GM20431 (cell line): Measurements from ENCODE around the gene GABRB3.
"Not testable (repeated sequence)": the region's sequence is repeated elsewhere in the genome, so short reads cannot be mapped to it uniquely, and the experiment has no call there.

Source experiments
- in situ Hi-C: fragments of 300-500 bp; cut with MseI, MboI; formaldehyde crosslinking; loops from one replicate; pipeline ENCODE4 v1.15.0; 2020; ENCODE audit warnings: low sequenced_read_pairs; ENCODE audit not compliant: unreplicated experiment

The GABRB3 gene

DNA sequence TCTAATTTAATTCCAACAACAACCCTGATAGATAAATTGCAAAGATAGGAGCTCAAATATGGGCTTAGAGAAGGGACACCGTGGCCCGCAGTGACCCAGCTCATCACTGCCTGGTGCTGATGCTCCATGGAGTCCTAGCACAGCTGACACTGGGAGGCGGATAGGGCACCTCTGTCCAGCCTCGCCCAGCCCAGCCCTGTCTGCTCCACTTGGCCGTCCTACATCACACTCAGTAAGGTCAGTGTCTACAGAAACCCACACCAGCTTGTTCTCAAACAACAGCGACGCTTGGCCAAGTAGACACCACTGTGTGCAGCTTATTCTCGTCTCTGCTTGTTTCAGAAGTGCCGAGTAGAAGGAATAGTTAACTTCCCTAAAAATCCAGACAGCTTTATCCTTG, 33.9 kb downstream of the GABRB3 start:
- in situ Hi-C loops: no loop called here

DNA sequence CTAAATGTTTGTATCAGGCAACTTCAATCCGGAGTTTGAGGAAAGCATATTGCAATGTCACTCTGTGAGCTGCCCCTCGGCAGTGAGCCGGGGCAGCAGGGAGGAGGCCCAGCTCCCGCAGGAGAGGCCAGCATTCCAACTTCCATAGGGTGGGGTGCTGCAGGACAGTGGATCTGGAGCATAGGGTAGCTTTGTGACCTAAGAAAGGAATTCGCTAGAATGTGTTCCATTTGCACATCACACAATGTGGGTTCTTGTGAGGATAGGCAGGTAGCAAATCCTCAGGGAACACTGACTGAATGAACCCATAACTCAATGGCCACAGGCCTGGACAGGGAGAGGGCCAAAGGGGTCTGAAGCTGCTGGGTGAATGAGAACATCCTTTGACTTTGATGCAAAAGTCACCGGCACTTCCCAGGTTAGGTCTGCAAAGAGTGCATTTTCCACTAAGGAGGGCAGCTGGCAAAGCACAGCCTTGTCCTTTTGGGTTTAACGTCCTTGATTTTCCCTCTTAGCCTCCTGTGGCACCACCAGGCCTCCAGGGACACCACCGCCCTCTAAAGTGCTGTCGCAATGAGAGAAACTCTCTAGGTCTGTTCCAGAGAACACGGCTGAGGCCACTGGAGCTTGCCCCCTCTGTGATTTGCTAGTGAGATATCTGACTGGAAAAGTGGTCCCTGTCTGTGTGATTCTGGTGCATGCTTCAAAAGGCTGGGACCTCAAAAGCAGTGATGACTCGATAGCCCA, 36.2 kb downstream of the GABRB3 start:
- in situ Hi-C loops: no loop called here

DNA sequence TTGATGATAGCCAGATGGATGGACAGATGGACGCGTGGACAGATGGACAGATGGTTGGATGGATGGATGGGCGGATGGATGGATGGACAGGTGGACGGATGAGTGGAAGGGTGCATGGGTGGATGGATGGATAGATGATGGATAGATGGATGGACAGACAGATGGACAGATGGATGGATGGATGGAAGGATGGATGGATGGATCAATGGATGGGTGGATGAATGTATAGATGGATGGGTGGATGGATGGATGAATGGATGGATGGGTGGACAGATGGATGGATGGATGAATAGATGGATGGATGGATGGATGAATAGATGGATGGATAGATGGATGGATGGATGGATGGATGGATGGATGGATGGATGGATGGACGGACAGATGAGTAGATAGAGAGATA, 40.9 kb downstream of the GABRB3 start:
- in situ Hi-C loops: no loop called here

DNA sequence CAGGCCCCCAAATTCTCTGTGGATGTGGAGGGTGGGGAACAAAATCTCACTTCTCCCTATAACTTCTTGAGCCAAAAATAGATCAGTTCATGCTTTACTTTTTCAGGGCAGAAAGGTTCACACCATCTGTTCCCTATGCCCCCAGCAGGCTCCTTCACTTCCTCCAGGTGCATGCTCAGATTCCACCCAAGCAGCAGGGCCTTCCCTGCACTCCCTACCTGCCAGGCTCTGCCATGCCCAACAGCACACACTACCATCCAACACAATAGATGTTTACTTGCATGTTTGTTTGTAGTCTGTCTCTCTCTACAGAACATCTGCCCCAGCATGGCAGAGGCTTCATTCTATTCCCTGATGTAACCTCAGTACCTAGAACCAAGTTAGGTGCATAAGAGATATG, 43.3 kb downstream of the GABRB3 start:
- in situ Hi-C loops: no loop called here

DNA sequence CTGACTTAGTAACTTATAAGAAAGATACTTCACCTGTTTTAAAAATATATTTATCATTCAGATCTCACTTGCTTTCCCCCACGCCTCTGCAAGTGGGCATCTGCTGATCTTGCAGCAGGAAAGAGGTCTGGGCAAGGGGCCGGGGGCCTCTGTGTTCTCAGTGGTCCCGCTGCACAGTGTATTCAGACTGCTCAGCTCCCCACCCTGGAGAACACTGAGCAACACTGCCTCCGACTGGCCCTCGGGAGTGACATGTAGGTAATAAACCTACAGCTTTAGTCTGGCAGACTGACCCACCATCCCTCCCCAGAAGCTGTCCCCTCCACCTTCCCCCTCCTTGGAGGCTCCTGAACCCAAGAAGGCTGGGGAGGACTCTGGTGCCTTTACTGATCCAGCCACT, 43.8 kb downstream of the GABRB3 start:
- in situ Hi-C loops: no loop called here

DNA sequence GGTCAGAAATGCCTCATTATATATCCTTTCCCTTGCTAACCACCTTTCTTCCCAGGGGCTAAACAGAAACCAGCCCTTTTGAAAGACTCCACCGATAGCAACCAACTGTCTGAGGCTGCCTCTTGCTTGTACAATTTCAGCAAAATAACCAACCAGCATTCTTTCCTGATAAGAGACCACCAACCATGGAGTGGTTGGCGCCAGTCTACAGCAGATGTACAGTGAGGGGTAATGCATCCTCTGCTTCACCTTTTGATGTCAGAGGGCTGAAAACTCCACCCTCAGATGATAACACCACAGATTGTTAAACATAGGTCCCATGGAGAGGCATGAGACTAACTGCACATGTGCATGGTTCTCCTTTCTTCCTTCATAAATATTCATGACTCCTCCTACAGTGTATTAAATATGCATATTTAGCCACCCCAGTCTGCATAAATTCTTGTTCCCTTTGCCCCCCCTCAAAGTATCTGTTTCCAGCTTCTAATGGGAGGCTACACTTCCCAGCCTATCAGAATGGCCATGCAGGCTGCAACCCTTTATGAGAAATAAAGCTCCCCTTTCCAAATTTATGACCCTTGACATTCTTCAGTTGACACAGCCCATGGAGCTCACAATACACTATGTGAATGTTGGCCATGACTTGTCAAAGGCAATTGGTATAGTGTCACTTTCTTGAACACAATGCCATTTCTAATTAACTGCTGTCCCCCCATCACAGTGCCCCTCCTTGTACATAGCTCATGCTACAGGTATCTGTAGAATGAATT, 48.3 kb downstream of the GABRB3 start:
- in situ Hi-C loops: no loop called here

DNA sequence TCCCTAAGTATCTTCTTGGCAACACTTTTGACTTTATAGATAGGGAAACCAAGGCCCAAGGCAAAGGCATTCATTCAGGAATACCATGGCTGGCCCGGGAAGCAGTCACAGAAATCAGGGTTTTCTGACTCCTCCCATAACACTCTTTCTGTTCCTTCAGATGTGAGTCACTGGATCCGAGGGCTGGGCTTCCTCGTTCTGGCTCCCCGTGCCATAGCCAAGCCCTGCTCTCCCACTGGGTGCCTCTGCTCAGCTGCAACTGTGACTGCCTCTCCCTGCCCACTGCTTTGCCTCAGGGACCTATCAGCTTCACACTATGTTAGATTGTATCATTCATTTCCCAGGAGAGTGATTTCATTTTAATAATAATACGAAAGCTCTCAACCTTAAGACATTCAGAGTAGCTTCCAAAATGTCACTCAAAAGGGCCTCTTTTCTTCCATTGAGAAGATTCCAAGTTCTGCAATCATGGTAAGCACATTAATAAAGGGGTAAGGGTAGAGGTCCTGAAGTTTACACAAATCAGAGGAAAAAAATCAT, 50.2 kb downstream of the GABRB3 start:
- in situ Hi-C loops: no loop called here

DNA sequence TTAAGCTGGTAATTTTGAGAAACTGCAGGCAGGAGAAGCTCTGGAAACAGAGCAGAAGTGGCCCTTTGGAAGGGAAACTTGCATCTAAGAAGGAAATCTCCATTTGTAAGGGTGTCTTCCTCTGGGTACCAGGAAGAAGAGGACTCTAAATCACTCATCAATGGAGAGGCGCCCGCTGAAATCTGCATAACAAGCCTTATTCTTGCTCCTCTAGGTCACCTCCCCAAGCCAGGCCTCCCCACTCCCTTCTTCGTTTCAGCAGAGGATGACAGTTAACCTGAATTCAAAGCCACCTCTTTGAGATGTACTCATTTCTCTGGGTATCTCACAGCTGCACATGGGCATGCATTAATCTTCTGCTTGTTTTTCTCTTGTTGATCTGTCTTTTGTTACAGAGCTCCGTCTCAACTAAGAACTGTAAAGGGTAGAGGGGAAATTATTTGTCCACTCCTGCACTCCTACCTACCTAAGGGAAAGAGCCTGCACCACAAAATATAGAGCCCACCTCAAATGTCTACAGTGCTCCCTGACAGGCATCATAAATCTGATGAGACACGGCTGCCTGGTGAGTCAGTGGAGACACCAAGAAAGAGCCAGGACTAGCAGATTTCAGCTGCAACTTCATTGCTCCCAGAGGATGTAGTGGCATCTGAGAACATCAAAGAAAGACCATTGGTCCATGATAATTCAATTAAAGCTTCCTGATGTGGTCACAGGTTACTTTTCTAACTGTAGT, 51.5 kb downstream of the GABRB3 start:
- in situ Hi-C loops: no loop called here

DNA sequence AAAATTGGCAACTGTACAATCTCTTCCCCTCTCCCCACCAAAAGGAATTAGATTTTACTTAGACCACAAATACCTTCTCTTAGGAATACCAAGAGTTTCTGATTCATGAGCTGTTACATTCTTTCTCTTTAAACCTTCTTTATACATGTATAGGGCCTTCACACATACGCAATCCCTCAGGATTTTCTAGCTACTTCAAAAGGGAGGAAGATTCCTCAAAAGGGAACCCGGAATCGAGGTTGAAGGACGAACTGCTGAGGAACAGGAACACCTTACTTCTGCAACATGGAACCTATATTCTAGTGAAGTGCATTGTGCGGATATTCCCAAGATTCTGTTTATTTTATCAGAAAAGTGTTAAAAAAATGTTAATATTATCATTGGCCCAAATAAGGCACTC, 52.3 kb downstream of the GABRB3 start:
- in situ Hi-C loops: no loop called here

DNA sequence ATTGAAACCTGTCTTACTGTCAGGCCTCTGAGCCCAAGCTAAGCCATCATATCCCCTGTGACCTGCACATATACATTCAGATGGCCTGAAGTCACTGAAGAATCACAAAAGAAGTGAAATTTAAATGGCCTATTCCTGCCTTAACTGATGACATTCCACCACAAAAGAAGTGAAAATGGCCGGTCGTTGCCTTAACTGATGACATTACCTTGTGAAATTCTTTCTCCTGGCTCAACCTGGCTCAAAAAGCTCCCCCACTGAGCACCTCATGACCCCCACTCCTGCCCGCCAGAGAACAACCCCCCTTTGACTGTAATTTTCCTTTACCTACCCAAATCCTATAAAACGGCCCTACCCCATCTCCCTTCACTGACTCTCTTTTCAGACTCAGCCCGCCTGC, 53.0 kb downstream of the GABRB3 start:
- in situ Hi-C loops: not testable (repeated sequence)

DNA sequence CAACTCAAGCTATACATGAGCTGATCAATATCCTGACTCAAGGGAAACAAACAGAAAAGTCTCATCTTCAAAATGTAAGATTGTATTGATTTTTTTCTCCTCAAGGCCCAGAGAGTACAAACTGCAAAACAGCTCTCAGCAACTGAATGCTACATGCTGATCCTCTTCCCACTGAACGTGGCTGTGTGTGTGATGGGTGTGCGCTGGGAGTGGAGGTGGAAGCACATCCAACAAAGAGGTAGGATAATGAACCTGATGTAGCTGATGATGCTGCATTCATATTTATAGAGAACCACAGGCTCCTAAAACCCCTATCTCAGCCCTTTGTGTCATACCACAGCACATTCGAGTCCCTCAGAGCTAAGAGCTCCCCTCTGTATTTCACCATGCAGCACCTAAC, 56.8 kb downstream of the GABRB3 start:
- in situ Hi-C loops: no loop called here

DNA sequence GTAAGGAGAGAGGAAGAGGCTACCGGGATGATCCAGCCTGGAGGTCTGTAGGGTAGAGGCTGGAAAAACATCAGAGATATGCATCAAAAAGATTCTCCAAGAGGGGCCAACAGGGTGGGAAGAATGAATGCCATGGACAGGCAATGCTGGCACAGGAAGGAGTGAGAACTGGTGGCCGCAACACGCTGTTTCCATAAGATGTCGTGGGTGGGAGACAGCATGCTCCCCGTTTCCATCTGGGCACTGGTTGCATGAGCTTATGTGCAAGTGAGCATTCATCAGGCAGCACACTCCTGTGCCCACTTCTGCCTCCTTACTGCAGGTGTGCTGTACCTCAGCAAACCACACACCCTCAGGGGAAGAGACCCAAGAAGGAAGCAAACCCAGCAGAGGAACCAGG, 59.4 kb downstream of the GABRB3 start:
- in situ Hi-C loops: no loop called here

DNA sequence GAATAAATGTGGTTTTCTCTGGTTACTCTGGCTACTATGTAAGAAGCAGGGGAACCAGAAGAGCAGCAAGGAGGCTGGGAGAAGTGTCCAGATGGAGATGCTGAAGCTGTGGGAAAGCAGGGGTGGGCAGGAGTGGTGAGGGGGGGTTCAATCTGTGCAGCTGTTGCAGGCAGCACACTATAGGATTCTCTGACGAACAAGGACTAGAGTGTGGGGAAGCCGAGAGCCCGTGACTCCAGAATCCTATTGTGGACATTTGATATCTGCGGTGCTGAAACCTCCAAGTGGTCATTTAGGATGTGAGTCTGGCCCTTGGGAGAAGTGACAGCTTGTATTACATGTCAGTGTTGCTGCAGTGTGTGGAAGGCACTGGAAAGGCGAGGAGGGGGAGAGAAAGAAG, 60.5 kb downstream of the GABRB3 start:
- in situ Hi-C loops: no loop called here

DNA sequence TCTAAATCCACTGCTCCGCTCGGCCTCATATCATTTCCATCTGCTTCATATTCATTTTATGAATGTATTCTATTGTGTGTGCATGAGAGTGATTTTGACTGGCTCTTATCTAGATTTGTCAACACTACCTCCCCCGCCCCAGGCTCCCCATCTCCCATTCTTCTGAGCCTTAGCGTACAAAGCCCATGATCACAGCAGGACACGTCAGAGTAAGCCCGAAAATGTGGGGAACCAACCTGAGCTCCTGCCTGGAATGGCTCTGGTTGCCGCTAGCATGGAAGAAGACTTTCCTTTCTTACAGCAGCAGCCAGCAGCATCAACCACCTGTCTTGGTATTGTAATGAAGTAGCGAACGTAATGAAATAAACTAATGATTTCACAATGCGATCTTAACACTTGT, 61.4 kb downstream of the GABRB3 start:
- in situ Hi-C loops: no loop called here

DNA sequence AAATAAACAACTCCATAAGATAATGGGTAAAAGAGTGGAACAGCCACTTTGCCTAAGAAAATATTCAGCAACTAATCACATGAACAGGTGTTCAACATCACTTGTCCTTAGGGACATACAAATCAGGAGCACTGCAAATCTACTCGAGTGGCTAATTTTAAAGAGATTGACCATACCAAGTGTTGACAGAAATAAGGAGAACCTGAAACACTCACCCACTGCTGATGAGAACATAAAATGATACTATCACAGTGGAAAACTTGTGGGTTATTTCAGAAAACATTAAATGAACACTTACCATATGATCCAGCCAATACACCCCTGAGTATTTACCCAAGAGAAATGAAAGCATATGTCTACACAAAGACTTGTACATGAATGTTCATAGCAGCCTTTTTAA, 70.5 kb downstream of the GABRB3 start:
- in situ Hi-C loops: no loop called here

DNA sequence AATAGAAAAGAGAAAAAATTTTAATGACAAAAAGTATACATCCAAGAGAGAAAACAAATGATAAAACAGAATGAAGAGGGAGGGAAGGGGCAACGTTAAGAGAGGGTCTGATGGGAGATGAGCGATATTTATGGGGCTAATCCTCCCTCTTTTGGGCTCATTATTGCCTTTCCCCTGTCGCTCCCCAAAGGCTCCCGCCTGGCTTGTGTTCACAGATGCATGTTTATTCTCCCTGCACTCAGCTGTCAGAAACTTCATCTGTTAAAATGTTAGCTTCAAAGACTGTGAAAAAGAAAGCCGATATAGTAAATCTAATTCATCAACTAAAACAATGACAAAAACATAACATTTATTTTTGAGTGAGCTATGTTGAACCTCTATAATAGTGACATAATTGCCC, 74.3 kb downstream of the GABRB3 start:
- in situ Hi-C loops: no loop called here

DNA sequence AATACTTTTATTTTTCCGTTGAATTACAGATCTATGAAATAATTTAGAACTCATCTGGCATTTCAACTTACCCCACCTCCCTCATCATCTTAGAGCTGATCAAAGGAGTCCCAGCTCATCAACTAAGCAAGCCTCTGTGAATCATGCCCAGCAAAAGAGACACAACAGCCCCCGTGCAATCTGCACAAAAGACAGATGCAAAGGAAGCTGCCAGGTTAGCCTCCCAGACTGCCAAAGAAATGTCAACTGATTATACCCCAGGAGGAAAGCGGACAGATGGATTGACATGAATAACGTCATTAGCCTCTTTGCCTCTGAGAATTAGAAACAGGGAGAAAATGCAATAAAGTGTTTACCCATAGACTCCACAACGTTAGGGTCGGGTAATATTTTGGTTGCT, 75.0 kb downstream of the GABRB3 start:
- in situ Hi-C loops: no loop called here

DNA sequence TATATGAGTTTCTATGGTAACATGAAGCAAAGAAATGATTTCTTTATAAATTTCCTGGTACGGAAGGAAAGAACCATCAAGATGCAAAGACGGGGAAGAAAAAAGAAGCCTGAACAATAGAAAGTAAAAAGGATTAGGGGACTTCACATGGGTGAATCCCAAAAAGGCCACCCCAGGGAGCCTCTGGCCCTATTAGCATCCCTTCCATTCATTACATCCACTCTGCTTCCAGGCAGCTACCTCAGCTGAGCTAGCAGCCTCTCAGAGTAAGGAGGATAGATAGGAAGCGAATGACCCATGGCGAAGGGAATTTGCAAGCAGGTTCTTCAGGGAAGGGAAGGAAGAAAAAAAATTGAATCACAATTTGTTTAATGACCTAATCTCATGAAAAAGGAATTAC, 81.6 kb downstream of the GABRB3 start:
- in situ Hi-C loops: no loop called here

DNA sequence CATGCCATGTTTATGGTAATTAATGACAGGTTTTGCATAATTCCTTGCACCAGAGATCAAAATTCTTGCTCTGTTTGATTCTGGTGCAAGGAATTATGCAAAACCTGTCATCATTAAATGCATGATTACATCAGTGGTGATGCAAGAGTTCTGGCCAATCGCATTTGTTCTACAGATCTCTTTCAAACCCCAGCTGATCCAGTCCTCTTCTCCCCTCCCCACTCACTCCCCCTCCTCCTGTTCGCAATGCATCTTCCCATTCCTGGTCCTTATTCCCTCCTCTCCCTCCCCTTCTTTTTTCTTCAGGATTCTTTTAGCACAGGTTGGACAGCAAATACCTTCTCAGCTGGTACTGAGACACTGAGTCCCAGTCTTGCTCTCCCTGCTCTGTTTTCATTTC, 82.1 kb downstream of the GABRB3 start:
- in situ Hi-C loops: no loop called here

DNA sequence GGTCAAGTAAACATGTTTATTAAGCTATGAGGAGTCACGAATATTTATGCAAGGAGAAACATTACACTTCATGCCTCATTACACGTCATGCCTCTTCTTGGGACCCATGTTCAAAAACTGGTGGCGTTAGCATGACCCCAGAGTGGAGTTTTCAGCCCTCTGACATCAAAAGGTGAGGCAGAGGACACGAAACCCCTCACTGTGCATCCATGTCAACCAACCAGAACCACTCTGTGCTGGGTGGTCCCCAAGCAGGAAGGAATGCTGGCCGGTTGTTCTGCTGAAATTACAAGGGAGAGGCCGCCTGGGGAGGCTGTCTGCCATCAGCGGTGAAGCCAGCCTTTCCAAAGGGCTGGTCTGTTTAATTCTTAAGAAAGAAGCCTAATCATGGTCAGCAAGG, 83.4 kb downstream of the GABRB3 start:
- in situ Hi-C loops: no loop called here
